ENCODE measurements around the gene TEAD4.

DNA sequence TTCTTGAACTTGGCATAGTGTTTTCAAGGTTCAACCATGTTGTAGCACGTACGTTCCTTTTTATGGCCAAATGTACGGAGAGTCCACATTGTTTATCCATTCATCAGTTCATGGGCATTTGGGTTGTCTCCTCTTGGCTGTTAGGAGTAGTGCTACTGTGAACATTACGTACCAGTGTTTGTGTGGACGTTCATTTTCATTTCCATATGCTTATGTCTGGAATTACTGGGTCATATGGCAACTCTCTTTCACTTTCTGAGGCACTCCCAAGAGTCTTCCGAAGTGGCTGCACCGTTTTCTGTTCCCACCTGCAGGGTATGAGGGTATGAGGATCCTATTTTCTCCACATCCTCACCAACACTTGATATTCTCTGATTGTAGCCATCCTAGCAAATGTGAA, 68.9 kb downstream of the TEAD4 start:
- TF ChIP-seq POLR2AphosphoS5 (IDR thresholded peaks at IDR 0.05; ENCODE audit: low read depth, low read length) (no peak), POLR2A (IDR thresholded peaks at IDR 0.05; ENCODE audit: low read depth, low read length) (no peak), TAF1 (IDR thresholded peaks at IDR 0.05; ENCODE audit: borderline replicate concordance, low read depth, low read length) (no peak)

Data from GM12892 (cell line).